PFSK-1 (cell line): ENCODE data around the gene FLOT1.

ENCODE experiments used
- FOXP2 ChIP-seq: optimal IDR thresholded peaks from 2 replicates; pipeline ENCODE3; 2011; ENCODE audit warnings: borderline replicate concordance, control low read depth, inconsistent platforms; ENCODE audit not compliant: insufficient read depth; ENCODE audit errors: extremely low read length, extremely low read depth
- POLR2AphosphoS5 ChIP-seq: IDR thresholded peaks from 2 replicates; pipeline ENCODE4 v1.6.1; 2012; ENCODE audit warnings: low read depth, mild to moderate bottlenecking, control low read depth, low read length, moderate library complexity
- SIN3A ChIP-seq: IDR thresholded peaks from 2 replicates; pipeline ENCODE4 v1.6.1; 2012; ENCODE audit warnings: mild to moderate bottlenecking, low read length, moderate library complexity, borderline replicate concordance; ENCODE audit not compliant: insufficient read depth
- TAF1 ChIP-seq: IDR thresholded peaks from 2 replicates; pipeline ENCODE4 v1.6.1; 2012; ENCODE audit warnings: low read length, control low read depth, borderline replicate concordance; ENCODE audit not compliant: insufficient read depth
- TF ChIP-seq, protein P1 (sequence below), 2 experiments: IDR thresholded peaks; 2 replicates each; pipeline versions ENCODE4 v1.6.1 to v1.8.0; 2011 to 2012; ENCODE audit warnings: low read depth in 2 of 2, low read length in 2 of 2, control low read depth in 1 of 2, inconsistent platforms in 1 of 2, mild to moderate bottlenecking in 1 of 2, moderate library complexity in 1 of 2; ENCODE audit not compliant: insufficient read depth in 1 of 2

FLOT1 gene

GRCh38 chr6:30740540-30740870, 2.0 kb downstream of the FLOT1 start:
- TF ChIP-seq SIN3A, result no peak
- TF ChIP-seq POLR2AphosphoS5, result no peak
- TF ChIP-seq TAF1, result no peak
- no peak for TF ChIP-seq FOXP2
- TF ChIP-seq, protein P1, sequence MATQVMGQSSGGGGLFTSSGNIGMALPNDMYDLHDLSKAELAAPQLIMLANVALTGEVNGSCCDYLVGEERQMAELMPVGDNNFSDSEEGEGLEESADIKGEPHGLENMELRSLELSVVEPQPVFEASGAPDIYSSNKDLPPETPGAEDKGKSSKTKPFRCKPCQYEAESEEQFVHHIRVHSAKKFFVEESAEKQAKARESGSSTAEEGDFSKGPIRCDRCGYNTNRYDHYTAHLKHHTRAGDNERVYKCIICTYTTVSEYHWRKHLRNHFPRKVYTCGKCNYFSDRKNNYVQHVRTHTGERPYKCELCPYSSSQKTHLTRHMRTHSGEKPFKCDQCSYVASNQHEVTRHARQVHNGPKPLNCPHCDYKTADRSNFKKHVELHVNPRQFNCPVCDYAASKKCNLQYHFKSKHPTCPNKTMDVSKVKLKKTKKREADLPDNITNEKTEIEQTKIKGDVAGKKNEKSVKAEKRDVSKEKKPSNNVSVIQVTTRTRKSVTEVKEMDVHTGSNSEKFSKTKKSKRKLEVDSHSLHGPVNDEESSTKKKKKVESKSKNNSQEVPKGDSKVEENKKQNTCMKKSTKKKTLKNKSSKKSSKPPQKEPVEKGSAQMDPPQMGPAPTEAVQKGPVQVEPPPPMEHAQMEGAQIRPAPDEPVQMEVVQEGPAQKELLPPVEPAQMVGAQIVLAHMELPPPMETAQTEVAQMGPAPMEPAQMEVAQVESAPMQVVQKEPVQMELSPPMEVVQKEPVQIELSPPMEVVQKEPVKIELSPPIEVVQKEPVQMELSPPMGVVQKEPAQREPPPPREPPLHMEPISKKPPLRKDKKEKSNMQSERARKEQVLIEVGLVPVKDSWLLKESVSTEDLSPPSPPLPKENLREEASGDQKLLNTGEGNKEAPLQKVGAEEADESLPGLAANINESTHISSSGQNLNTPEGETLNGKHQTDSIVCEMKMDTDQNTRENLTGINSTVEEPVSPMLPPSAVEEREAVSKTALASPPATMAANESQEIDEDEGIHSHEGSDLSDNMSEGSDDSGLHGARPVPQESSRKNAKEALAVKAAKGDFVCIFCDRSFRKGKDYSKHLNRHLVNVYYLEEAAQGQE (IDR thresholded peaks at IDR 0.05; ENCODE audit: insufficient read depth in 1 of 2, low read depth in 2 of 2, low read length in 2 of 2), result no peak

DNA sequence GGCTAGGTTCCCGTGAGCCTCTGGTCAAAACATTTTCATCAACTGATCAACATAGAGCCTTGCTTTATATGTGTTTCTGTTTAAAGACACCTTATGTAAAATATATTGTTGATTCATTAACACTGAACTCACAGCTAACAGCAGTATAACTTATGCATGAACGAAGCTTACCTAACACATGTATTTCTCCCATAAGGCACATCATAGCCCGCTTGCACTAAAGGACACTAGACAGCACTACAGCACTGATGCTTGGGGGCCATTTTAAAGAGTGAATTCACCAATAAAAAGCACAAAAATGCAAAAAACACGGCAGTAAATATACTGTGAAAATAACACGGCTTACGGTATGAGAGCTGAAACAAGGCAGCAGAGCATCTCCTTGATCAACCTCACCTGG, 4.0 kb downstream of the FLOT1 start:
- TF ChIP-seq, protein P1 (IDR thresholded peaks at IDR 0.05; ENCODE audit: insufficient read depth in 1 of 2, low read depth in 2 of 2, low read length in 2 of 2), result no peak
- no peak for TF ChIP-seq TAF1
- TF ChIP-seq SIN3A, result no peak
- no peak for TF ChIP-seq POLR2AphosphoS5
- TF ChIP-seq FOXP2, result no peak

GRCh38 chr6:30735668-30736314, 6.7 kb downstream of the FLOT1 start:
- no peak for TF ChIP-seq TAF1
- no peak for TF ChIP-seq FOXP2
- TF ChIP-seq, protein P1 (IDR thresholded peaks at IDR 0.05; ENCODE audit: insufficient read depth in 1 of 2, low read depth in 2 of 2, low read length in 2 of 2), result no peak
- no peak for TF ChIP-seq POLR2AphosphoS5
- no peak for TF ChIP-seq SIN3A

DNA sequence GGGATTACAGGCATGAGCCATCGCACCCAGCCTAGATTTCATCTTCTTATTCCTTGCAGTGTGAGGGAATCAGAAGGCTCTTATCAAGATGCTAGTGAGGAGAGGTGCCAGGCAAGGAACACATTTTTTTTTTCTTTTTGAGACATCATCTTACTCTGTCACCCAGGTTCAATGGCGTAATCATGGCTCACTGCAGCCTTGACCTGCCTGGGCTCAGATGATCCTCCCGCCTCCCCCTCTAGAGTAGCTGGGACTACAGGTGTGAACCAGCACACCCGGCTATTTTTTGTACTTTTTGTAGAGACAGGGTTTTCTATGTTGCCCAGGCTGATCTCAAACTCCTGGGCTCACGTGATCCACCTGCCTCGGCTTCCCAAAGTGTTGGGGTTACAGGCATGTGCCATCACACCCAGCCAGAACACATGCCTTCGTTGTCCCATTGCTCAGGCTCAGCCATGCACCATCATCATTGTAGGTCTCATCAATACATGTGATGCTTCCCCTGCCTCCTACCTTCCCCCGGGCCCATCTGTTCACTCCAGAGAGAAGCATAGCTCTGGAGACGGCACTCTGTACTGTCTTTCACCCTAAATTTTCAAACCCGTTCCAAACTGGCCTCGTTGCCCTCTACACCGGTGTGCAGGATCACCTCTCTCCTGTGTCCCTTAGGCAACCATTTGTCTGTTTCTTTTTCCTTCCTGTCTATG, 10.1 kb downstream of the FLOT1 start:
- TF ChIP-seq SIN3A, result no peak
- no peak for TF ChIP-seq TAF1
- TF ChIP-seq FOXP2, result no peak
- TF ChIP-seq, protein P1 (IDR thresholded peaks at IDR 0.05; ENCODE audit: insufficient read depth in 1 of 2, low read depth in 2 of 2, low read length in 2 of 2), result no peak
- TF ChIP-seq POLR2AphosphoS5, result no peak
